ENCODE data around the gene TPSD1.
"Not testable (repeated sequence)": the region's sequence is repeated elsewhere in the genome, so short reads cannot be mapped to it uniquely, and the experiment has no call there.

TPSD1 gene

GRCh38 chr16:1283996-1284616 lies 28.2 kb downstream of the TPSD1 start:
- no peak for DNase-seq

DNA sequence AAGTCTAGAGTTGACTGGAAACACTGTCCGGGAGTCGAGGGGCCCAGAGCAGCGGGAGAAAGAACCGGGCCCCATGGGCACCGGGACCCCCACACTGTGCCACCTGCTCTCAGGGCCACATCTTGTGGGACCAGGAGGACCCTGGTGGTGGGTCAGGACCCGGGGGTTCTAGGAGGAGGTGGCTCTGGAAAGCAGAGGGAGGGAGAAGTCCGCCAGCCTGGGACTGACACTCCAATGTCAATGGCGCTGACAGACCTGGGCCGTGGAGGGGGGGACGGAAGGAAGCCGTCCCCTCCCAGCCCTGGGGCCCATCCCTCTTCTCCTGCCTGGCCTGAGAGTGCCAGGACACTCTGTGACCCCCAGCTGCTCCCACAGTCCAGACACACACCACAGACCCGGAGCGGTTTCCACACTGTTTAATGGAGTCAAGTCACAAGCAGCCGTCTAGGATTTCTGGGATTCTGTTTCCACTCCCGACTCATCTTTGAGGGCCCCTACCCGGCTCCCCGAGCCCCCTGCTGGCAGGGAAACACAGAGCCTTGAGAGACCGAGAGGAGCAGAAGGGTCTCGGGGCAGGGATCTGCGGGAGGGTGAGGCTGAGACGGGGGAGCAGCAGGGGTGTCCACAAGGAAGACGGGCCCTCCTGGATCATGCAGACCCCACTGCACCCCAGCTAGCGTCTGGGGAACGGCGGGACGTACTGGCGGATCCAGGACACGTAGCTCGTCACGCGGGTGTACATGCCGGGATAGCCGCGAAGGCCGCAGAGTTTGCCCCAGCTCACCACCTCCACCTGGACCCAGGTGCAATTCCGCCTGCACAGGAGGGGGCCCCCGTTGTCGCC lies 30.0 kb downstream of the TPSD1 start:
- DNase-seq = no peak

DNA sequence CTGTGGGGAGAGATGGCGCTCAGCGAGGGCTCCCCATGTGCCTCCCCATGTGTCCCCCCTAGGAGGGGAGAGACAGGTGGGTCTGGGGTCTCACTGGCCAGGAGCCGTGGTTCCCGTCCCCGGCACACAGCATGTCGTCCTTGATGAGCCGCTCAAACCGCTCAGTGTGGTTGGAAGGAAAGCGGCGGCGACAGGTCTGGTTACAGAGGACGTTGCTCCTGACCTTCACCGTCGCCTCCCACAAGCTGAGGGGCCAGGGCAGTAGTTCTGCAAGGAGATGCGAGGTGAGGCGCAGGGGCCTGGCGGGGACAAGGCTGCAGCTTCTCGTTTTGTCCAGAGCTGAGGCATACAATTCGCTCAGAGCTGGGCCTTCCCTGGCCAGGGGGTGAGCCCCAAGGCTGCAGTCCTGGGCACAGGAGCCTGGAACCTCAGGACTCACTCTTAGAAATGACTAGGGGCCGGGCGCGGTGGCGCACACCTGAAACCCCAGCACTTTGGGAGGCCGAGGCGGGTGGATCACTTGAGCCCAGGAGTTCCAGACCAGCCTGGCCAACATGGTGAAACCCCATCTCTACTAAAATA lies 30.7 kb downstream of the TPSD1 start:
- no peak for DNase-seq

DNA sequence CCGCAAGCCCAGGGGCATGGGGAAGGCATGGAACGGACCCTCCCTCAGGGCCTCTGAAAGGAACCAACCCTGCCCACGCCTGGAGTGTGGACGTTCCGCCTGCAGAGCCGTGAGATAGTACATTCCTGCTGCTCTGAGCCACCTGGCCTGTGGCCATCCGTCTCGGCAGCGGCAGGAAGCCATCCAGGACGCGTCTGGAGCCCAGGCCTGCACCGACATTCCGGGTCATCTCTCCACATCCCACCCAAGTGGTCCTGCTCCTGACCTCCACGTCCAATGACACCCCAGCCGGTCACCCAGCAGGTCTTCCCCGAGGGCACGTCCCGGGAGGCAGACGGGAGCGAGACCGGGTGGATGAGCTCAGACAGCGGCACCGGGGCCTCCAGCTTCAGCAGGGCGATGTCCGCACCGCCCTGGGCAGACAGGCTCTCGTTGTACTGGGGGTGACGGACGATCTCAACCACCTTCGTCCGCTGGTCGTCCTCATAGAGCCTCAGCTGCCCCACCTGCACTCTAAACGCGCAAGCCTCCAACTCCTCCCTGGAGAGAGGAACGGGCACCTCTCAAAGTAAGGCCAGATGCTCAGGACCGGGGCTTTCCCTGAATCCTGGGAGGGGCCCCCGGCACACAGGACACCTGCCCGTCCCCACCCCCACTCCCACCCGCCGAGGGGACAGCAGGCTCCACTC lies 32.3 kb downstream of the TPSD1 start:
- no peak for DNase-seq

DNA sequence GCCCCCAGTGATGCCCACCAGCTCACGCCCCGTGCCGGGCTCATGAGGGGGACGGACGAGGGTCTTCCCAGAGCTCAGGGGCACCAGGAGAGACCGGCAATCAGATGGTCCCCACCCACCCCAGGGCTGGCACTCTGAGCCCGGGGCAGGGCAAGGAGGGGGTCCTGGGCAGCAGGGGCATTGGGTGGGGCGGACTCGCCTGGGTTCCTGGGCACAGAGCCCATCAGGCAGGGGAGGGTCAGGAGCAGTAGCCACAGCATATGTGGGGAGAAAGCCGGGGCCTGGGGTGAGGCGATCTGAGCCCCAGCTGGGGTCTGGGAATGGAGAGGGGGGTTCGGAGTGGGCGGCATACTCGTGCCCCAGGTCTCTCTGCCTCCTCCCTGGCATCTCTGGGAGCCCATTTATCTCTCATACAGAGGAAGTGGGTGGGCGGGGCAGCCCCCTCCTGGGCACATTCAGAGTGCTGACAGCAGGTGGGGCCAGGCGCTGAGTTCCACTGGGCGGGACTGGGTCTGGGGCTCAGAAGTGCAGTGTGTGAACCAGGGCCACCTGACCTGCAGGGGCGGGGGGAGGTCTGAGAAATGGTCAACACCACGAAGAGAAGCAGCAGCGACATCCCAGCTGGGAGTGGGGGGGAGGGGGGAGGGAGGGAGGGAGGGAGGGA lies 33.1 kb downstream of the TPSD1 start:
- DNase-seq = no peak

- no peak for DNase-seq
Observed at GRCh38 chr16:1289477-1289866, 33.6 kb downstream of the TPSD1 start.

GRCh38 chr16:1290063-1290501 lies 34.2 kb downstream of the TPSD1 start:
- DNase-seq = no peak

- no peak for DNase-seq
Observed at GRCh38 chr16:1290860-1291575, 35.1 kb downstream of the TPSD1 start.

DNA sequence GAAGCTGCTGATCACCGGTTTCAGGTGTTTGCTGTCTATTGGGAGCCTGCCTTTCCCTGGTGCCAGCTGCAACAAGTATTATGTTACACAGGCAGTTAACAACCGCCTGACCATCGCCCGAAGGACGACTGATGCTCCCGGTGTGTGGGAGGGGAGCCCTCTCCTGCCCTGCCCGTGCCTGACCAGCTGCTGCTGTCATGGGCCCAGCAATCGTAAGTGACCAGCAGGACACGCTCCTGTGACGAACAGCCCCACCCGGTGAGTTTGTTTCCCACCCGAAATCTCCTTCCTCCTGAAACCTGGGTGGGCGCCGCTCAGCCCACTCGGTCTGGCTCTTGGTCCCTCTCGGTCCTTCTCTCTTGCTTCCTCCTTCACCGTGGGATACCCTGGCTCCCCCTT lies 35.7 kb downstream of the TPSD1 start:
- no peak for DNase-seq

DNA sequence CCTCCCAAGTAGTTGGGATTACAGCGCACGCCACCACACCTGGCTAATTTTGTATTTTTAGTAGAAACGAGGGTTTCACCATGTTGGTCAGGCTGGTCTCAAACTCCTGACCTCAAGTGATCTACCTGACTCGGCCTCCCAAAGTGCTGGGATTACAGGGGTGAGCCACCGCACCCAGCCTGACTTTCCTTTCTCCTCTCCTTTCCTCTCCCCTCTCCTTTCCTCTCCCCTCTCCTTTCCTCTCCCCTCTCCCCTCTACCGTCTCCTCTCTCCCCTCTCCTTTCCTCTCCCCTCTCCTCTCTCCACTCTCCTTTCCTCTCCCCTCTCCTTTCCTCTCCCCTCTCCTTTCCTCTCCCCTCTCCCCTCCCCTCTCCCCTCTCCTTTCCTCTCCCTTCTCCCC lies 36.3 kb downstream of the TPSD1 start:
- DNase-seq = not testable (repeated sequence)

DNA sequence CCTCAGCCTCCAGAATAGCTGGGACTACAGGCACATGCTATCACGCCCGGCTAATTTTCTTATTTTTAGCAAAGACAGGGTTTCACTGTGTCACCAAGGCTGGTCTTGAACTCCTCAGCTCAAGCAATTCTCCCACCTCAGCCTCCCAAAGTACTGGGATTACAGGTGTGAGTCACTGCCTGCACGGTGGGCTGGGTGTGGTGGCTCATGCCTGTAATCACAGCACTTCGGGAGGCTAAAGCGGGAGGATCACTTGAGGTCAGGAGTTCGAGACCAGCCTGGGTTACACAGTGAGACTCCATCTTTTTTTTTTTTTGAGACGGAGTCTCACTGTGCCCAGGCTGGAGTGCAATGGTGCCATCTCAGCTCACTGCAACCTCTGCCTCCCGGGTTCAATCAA lies 36.9 kb downstream of the TPSD1 start:
- not testable (repeated sequence) for DNase-seq

DNA sequence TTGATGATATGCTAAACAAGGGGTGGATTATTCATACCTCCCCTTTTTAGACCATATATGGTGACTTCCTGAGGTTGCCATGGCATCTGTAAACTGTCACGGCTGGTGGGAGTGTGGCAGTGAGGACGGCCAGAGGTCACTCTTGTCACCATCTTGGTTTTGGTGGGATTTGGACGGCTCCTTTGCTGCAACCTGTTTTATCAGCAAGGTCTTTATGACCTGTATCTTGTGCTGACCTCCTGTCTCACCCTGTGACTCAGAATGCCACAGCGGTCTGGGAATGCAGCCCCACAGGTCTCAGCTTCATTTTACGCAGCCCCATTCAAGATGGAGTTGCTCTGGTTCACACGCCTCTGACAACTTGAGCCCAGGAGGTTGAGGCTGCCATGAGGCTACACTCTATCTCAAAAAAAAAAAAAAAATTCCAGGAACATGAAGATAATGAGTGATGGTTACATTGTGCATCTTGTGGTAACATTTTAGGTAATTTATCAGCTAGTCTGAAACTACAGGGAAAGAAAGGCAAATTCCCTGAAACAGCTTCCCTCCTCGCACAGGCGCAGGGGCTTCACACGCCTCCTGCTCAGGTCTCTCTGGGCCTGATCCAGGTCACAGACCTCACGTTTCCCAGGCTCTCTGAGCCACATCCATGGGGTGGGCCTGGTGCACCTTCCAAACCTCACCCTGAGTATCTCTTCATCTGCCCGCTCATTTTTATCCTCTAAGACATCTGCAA lies 38.2 kb downstream of the TPSD1 start:
- DNase-seq = no peak

- no peak for DNase-seq
Observed at GRCh38 chr16:1295465-1295864, 39.6 kb downstream of the TPSD1 start.

GRCh38 chr16:1296688-1297017 lies 40.8 kb downstream of the TPSD1 start:
- not testable (repeated sequence) for DNase-seq

DNA sequence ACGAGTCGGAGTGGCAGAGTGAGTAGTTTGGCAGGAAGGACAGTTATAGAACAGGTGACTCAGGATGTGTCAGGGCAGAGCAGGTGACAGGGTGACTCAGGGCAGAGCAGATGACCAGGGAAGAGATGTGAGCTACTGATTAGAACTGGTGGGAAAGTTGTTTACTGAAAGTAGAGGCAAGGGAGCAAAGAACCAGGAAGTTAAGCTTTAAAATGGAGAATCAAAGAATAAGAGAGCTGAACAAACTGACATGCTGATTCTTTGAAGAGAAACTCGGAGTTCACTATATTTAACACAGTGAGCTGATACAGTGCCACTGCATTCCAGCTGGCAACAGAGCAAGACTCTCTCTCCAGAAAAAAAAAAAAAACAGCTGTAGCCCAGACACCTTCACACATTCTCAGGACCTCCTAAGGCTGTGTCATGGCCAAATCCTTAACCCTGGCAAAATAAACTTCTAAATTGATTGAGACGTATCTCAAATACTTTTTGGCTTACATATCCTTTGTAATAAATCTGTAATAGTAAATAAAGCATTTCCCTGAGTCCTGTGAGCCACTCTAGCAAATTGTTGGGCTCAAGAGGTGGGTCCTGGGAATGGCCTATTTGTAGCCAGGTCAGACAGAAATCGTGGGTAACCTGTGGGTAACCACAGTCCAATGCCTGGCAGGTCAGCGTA lies 41.3 kb downstream of the TPSD1 start:
- DNase-seq = no peak

DNA sequence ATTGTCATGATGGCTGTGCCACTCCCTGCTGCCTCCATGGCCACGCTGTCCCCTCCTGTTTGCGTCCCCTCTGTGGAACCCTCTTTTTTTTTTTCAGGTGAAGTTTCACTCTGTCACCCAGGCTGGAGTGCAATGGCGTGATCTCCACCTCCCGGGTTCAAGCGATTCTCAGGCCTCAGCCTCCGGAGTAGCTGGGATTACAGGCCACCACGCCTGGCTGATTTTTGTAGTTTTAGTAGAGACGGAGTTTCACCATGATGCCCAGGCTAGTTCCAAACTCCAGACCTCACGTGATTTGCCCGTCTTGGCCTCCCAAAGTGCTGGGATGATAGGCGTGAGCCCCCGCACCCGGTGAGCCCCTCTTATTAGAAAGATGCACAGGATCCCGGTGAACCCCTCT lies 42.5 kb downstream of the TPSD1 start:
- no peak for DNase-seq

DNA sequence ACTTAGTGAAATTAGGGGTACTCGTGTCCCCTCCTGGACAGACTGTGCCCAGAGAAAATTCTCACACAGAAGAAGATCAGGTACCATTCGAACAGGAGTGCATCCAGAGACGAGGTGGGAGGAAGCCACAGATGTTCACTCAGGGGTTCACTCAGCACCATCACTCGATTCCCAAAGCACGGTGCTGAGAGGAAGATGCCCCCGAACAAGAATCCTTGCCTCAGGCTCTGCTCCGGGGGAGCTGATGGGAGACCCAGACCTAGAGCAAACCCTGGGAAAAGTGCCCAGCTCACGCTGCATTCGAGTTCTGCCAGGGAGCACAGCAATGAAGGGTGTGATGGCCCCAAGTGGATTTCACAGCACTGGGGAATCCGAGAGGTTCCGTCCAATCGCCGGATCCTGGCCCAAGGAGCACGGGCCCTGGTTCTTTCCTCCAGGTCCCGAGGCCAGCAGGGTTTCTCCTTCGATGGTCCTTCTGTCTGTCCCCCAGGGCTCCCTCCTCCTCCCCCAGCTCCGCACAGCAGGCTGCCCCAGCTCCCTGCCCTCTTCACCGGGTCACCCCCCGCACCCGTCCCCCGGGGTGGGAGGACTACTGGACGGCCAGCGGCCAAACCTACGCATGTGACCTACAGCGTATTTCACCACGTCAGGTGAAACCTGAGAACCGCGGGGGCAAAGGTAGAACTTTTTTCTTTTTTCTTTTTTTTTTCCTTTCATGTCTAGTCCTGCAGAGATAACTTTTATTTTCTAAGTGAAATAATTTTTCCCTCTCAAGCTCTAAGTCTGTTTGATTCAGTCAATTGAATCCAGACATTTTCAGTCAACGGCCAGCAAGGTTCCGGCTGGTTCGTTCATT lies 43.4 kb downstream of the TPSD1 start:
- no peak for DNase-seq

DNA sequence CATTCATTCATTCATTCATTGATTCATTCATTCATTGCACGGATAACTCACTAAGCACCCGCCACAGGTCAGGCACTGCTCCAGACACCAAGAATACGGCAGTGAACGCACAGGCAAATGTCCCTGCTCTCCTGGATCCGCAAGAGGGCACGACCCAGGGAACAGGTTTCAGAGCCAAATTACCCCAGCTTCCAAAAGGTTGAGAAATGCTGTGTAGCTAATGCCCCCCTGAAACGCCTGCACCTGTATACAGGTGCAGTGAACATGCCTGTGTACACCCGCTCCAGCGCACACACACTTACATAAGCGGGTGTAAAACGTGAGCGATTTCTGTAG lies 44.0 kb downstream of the TPSD1 start:
- no peak for DNase-seq

GRCh38 chr16:1300664-1301476 lies 45.0 kb downstream of the TPSD1 start:
- DNase-seq = no peak

All from NCI-H524 treated with DMSO at 0.1 percent for 48 hours (cell line).